Peyer's patch (tissue), 4 donors: ENCODE results near the gene DISP3.

Source experiments
- CTCF ChIP-seq, 6 experiments: fragments of 450-650 bp in 4 of 6; fragments of 200-600 bp in 2 of 6; sonication (generic) in 1 of 6; IDR thresholded peaks; one replicate each; pipeline ENCODE4 v1.5.1; 2017 to 2019; ENCODE audit warnings: antibody characterized with exemption in 6 of 6, mild to moderate bottlenecking in 3 of 6, moderate library complexity in 1 of 6
- POLR2A ChIP-seq, 2 donors: fragments of 450-650 bp; IDR thresholded peaks; one replicate each; pipeline ENCODE4 v1.5.1; 2017; ENCODE audit warnings: antibody characterized with exemption in 2 of 2, mild to moderate bottlenecking in 2 of 2, moderate library complexity in 2 of 2

DNA sequence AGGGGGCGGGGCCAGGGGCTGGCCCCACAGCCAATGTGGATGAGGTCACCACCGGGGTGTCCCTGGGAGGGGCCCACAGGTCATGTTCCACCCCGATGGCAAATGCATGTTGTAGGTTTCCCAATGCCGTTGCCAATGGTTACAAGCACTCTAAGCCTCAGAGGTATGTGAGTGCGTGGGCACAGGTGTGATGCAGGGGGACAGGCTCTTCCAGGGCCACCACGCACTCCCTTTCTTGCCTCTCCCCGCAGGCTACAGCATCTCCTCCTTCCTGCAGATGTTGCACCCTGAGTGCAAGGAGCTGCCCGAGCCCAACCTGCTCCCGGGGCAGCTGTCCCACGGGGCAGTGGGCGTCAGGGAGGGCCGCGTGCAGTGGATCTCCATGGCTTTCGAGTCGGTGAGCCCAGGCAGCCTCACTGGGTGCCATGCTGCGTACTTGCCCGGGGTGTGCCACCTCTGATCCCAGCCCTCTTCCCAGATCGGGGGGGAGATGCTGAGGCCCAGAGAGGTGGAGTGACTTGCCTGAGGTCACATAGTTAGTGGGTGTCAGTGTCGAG is 52.4 kb downstream of the DISP3 start:
- no peak for TF ChIP-seq CTCF (IDR thresholded peaks at IDR 0.05)
- no peak for TF ChIP-seq POLR2A (IDR thresholded peaks at IDR 0.05)
